Midbrain (tissue), 1 donor: Measurements from ENCODE around the gene ACTN4.
"Not testable (repeated sequence)": the region's sequence is repeated elsewhere in the genome, so short reads cannot be mapped to it uniquely, and the experiment has no call there.

Experiments used
- DNase-seq: peaks from one replicate; lab custom pipeline; 2025; lab: John Stamatoyannopoulos, UW

ACTN4 gene

DNA sequence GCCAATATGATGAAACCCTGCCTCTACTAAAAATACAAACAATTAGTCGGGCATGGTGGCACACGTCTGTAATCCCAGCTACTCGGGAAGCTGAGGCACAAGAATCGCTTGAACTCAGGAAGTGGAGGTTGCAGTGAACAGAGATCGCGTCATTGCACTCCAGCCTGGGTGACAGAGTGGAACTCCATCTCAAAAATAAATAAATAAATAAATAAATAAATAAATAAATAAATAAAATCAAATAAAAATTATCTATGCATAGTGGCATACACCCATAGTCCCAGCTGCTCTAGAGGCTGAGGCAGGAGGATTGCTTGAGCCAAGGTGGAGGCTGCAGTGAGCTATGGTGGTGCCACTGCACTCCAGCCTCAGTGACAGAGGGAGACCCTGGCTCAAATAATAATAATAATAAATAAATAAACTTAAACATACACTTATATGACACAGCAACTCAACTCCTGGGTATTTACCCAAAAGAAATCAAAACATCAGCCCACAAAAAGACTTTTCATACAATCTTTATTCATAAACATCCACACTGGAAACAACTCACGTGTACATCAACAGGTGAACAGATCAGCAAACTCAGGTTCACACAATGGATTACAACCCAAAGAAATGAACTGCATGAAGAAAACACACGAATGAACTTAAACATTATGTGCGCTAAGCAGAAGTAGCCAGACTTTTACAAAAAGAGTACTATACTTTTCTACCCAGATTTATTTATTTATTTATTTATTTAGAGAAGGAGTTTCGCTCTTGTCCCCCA lies 119.0 kb downstream of the ACTN4 start:
- DNase-seq = no peak

DNA sequence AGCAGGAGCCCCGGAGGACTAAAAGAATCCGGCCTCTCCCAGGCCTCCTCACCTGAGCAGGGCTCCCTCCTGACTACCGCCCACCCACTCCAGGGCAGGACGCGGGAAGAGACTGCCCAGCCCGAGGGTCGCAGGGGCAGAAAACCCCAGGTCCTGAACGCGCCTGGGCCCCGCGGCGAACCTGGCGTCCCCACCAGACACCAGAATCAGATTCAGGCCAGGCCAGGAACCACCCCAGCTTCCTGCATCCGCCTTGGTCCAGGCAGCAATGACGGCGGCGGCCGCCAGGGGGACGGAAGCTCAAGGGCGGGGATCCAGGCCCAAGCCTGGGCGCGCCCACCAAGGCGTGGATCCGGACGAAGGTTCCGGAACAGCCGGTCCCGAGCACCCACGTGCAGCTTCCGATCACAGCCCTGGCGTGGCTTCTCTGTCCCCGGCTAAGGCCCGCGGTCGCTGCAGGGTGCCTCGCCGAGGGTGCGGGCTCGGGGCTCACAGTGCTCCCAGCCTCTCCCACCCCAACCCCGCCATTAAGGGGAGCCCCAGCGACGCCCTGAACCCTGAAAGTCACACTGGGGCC lies 122.3 kb downstream of the ACTN4 start:
- peak; percentile 19 for DNase-seq

DNA sequence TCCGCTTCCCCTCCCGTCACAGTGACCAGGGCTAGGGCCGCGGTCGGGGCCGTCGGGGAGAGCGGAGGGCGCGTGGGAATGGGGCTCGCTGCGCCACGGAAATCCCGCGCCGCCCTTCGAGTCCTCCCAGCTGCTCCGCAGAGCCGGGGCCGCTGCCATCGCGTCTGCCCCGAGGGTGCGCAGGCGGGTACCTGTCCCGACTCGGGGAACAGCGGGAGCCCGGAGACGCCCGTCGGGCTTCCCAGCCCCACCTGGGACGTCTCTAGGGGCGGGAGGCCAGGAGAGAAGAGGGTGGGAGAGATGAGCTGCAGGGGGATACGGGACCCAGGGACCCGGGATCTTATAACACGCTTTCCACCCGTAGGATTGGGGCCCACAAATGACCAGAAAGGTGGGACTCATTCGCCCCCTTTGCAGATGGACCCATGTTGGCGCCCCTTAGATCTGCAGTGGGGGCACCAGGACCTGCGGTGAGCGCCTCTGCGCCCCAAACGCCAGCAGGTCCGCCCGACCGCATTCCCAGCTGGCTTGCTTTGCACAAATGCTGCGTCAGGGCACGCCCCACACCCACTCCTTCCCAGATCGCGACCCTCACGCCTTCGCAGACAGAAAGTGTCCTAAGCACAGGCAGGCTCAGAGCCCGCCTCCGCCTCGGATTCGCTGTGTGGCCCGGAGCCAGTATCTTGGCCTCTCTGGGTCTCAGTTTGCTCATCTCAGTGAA lies 122.9 kb downstream of the ACTN4 start:
- DNase-seq = not testable (repeated sequence)

DNA sequence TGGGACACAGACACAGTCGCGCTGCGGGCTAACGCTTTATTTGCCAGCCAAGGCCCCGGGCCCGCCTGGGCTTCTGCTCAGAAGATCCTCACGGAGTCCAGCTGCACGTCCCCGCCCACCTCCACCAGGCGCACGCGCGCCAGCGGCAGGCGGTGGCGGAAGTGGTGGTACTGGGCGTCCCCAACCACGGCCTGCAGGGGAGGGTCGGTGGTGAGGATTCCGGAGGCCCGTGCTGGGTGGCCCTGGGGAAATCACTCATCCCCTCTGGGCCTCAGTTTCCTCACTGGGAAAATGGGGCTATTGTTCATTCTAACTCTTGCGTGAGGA lies 123.5 kb downstream of the ACTN4 start:
- DNase-seq = not testable (repeated sequence)

DNA sequence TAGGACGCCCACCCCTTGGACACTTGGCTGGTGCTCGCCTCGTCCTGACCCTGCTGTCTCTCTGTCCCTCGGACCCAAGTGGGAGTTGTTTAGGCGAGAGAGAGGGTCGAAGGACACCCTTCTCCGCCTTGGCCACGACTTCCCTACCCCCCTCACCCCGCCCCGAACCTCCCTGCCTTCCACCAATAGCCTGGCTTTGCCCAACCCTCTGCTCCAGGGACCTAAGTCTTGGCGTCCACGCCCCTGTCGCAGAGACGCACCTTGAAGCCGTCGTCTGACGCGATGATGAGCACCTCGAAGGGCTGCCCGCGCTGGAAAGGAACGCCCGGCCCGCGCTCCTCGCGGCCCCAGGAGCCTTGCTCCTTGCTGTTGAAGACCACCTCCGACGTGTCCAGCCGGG lies 124.1 kb downstream of the ACTN4 start:
- DNase-seq = not testable (repeated sequence)

DNA sequence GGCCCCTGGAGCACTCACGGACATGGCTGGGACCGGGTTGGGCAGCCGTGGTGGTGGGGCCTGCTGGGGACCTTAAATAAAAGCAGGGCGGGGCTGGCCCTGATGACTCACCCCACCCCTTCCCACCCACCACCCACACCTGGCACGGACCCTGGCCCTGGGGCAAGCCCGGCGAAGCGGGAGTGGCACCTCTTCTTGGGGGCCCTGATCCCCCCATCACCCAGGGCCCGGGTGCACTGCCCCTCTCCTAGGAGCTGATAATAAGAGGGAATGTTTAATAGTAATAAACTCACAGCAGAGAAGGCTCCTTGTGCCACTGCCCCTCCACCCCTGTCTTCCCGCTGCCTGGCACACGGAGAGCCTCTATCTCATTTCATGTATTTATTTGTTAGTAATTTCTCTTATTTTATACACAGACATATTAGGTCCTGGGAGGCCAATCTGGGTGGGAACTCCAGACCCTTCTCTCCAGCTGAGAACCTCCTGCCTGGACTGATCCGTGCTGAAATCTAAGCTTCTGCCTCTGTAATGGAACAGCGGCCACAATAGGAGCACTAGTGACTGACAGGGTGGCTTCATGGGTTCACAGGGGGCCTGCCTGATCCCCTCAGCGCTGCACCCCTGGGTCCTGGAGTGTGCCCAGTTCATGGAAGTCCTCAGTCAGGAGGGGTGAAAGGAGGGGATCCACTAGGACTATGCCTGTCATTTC lies 126.2 kb downstream of the ACTN4 start, which contains the start of gene LGALS7:
Gene LGALS7, minus strand, starts transcription at position 49 of the 709 bp plus-strand sequence. Its CDS starts 25 bp downstream, at position 24.
- DNase-seq = no peak

DNA sequence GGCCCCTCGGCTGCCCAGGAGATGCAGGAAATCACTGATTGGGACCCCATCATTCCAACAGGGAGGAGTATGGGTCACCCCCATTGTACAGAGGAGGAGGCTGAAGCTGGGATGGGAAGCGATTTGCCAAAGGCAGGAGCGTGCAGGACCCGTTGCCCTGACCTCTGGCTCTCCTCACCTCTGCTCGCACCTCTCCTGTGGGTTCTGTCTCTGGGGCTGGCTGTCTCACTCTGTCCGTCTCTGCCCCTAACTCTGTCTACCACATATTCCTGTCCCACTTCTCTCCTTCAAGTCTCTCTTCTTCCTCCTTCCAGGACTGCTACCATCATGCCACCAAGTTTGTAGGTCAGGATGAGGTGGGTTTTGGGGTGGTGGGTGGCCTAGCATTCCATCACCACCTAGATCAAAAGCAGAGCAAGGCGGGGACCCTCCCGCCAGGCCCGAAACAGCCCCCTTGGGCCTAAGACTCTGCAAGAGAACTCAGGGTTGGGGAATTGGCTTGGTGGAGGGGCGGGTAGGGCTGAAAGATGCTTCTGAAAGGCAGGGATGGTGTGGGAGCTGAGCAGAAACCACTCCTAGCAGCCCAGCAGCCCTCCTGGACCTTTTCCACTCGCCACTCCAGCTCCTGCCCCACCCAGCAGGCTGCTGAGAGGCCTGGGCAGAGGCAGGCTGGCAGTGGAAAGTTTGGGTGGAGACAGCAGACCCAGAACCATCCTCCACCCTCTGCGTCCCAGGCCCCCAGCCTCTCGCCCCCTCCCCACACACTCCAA lies 126.9 kb downstream of the ACTN4 start:
- no peak for DNase-seq

DNA sequence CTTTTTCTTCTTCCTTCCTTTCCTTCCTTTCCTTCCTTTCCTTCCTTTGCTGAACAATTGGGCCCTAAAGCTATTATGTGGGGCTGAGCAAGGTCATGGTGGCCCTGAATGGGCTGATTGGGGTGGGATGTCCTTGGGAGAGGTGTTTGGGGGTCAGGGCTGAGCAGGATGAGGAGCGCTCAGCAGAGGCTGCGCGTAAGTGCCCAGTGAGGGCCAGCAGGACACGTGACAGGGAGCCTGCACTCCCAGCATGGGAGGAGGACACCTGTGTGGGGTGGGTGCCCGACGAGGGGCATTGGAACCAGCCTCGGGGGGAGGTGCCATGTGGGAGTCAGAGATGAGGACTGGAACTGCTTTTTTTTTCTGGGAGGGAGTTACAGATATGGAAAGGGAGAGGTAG lies 131.3 kb downstream of the ACTN4 start:
- no peak for DNase-seq

DNA sequence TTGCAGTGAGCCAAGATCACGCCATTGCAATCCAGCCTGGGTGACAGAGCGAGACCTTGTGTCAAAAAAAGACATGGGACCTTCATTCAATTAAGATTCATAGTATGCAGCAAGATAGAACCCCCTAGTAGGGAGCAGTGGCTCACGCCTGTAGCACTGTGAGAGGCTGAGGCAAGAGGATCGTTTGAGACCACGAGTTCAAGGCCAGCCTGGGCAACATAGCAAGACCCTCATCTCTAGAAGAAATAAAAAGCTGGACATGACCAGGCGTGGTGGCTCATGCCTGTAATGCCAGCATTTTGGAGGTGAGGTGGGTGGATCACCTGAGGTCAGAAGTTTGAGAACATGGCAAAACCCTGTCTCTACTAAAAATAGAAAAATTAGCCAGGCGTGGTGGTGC lies 133.0 kb downstream of the ACTN4 start:
- no peak for DNase-seq

DNA sequence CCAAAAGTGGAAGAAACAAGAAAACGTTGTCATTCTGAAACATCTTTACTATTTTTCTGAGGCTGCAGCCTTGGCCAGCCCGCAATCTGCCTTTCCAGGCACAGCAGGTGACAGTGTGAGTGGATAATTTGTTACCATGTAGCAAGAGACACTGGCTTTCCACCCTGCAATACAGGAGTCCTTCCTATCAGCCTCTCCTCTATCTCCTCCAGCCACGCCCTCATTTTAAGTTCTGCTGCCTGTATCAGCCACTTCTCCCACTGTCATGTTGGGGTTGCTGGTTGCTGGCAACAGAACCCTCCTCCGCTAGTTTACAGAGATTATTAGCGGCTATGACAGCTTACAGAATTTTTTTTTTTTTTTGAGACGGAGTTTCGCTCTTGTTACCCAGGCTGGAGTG lies 133.6 kb downstream of the ACTN4 start:
- DNase-seq = no peak
